Testis (tissue), 3 donors: Measurements from ENCODE around the gene EXOC3L4. TPM values are rescaled to one million over a fixed set of nuclear protein-coding genes. Genes with fewer than 3 reads are reported as not detected.
A peak's percentile ranks its signal among the peaks of the same experiment; 100 is the strongest.

Experiments used
- DNase-seq: peaks from one replicate; pipeline ENCODE4 v3.0.0-alpha.2; 2019
- H3K27ac ChIP-seq, 2 donors: fragments of 200-600 bp; sonication (generic); one replicate each; pipeline ENCODE4 v1.5.1; 2019
- H3K27me3 ChIP-seq: fragments of 200-600 bp; sonication (generic); one replicate; pipeline ENCODE4 v1.5.1; 2019
- H3K36me3 ChIP-seq: fragments of 200-600 bp; sonication (generic); one replicate; pipeline ENCODE4 v1.5.1; 2017; ENCODE audit warnings: low read depth; ENCODE audit errors: missing control alignments
- H3K4me1 ChIP-seq: fragments of 200-600 bp; sonication (generic); one replicate; pipeline ENCODE4 v1.5.1; 2019
- H3K4me3 ChIP-seq, 2 donors: fragments of 200-600 bp; sonication (generic); one replicate each; pipeline ENCODE4 v1.5.1; 2017 to 2019
- H3K9me3 ChIP-seq: fragments of 200-600 bp; sonication (generic); one replicate; pipeline ENCODE4 v1.5.1; 2017
- CTCF ChIP-seq, 3 experiments: fragments of 450-650 bp in 2 of 3; fragments of 200-600 bp in 1 of 3; sonication (generic) in 1 of 3; IDR thresholded peaks; one replicate each; pipeline ENCODE4 v1.5.1; 2016 to 2019; ENCODE audit warnings: antibody characterized with exemption in 3 of 3, mild to moderate bottlenecking in 2 of 3, moderate library complexity in 1 of 3
- POLR2A ChIP-seq: fragments of 450-650 bp; IDR thresholded peaks from one replicate; pipeline ENCODE4 v1.6.1; 2017; ENCODE audit warnings: antibody characterized with exemption, mild to moderate bottlenecking, moderate library complexity
- WGBS, 2 donors: methylation state at CpG; one replicate each; pipeline ENCODE4 v1.1.5; 2018; 5-methylcytosine and 5-hydroxymethylcytosine counted together
- intact Hi-C: fragments of 100-400 bp; cut with DNase I; formaldehyde crosslinking; loops from one replicate; pipeline ENCODE4 v1.15.1; 2023; ENCODE audit warnings: low total_unique reads
- polyA plus RNA-seq: library from polyadenylated mRNA; stranded (reverse); fragments of 350-450 nt; fragmentation: Illumina TruSeq; extraction: RNeasy Lipid Tissue Mini Kit (QIAGEN cat#74804); gene quantifications from one replicate; pipeline ENCODE4 v1.2.3, GENCODE V29; 2014; ENCODE audit warnings: low read depth, low replicate concordance; ENCODE audit not compliant: insufficient read depth
- total RNA-seq, 2 donors: library from RNA; depleted of rRNA; stranded (reverse); fragments of >200 nt; gene quantifications; one replicate each; pipeline ENCODE4 v1.2.3, GENCODE V29; 2016

Gene EXOC3L4
- total and polyA plus RNA-seq, 3 donors from 2014 or later = 1.0 to 2.4 (median 2.4) TPM

- no peak for DNase-seq
These were observed 37.1 kb downstream of the EXOC3L4 start for GRCh38 chr14:103131580-103131979.

GRCh38 chr14:103132381-103133209 is 38.1 kb downstream of the EXOC3L4 start:
- WGBS, 2 donors = 64 to 69% methylated on average over 31 to 36 of the region's 39 CpGs
- Histone ChIP-seq H3K4me3 (no peak overlapping the region), H3K9me3 (no peaks in the 10 kb centered on the region), H3K4me1 (peaks cover 26% of the 10 kb centered on the region), H3K27ac (peak overlapping the region in 1 of 2 donors; percentile 15), H3K36me3 (no peaks in the 10 kb centered on the region), H3K27me3 (no peaks in the 10 kb centered on the region)
- DNase-seq = no peak
- intact Hi-C loops = no loop called here
- TF ChIP-seq CTCF (IDR thresholded peaks at IDR 0.05) = no peak
- no peak for TF ChIP-seq POLR2A

More at GRCh38 chr14:103131580-103131979, 37.1 kb downstream of the EXOC3L4 start:
- WGBS, 2 donors = 50 to 70% methylated on average over 1 to 9 of the region's 9 CpGs
- intact Hi-C loops = no loop called here
- no peak for TF ChIP-seq POLR2A
- no peak for TF ChIP-seq CTCF (IDR thresholded peaks at IDR 0.05)
- H3K27me3 ChIP-seq = no peaks in the 10 kb centered on the region
- H3K27ac ChIP-seq = no peak overlapping the region
- no peak overlapping the region for H3K4me3 ChIP-seq
- H3K36me3 ChIP-seq = no peaks in the 10 kb centered on the region
- H3K9me3 ChIP-seq = no peaks in the 10 kb centered on the region
- H3K4me1 ChIP-seq = peaks cover 28% of the 10 kb centered on the region

- intact Hi-C loops = no loop called here
- WGBS, 2 donors = 88 to 89% methylated on average over 19 to 25 of the region's 25 CpGs
- H3K36me3 ChIP-seq = no peaks in the 10 kb centered on the region
These were observed 39.0 kb downstream of the EXOC3L4 start for GRCh38 chr14:103133210-103134140.

GRCh38 chr14:103134405-103134804 is 39.9 kb downstream of the EXOC3L4 start:
- TF ChIP-seq POLR2A (no peak), CTCF (IDR thresholded peaks at IDR 0.05) (no peak)
- no peaks in the 10 kb centered on the region for H3K27me3 ChIP-seq
- no peak overlapping the region for H3K4me3 ChIP-seq
- H3K27ac ChIP-seq = no peak overlapping the region
- no peaks in the 10 kb centered on the region for H3K9me3 ChIP-seq
- H3K4me1 ChIP-seq = peaks cover 35% of the 10 kb centered on the region
- intact Hi-C loops = no loop called here
- no peak for DNase-seq
- H3K36me3 ChIP-seq = no peaks in the 10 kb centered on the region
- WGBS, 2 donors = 50% methylated on average over 2 of the region's 2 CpGs

More at GRCh38 chr14:103133210-103134140, 39.0 kb downstream of the EXOC3L4 start:
- Histone ChIP-seq H3K4me1 (peaks cover 26% of the 10 kb centered on the region), H3K27ac (no peak overlapping the region), H3K27me3 (no peaks in the 10 kb centered on the region), H3K9me3 (no peaks in the 10 kb centered on the region), H3K4me3 (no peak overlapping the region)
- no peak for DNase-seq
- TF ChIP-seq POLR2A (no peak), CTCF (IDR thresholded peaks at IDR 0.05) (no peak)
